ENCODE results near the gene DLX3.

The DLX3 gene

DNA sequence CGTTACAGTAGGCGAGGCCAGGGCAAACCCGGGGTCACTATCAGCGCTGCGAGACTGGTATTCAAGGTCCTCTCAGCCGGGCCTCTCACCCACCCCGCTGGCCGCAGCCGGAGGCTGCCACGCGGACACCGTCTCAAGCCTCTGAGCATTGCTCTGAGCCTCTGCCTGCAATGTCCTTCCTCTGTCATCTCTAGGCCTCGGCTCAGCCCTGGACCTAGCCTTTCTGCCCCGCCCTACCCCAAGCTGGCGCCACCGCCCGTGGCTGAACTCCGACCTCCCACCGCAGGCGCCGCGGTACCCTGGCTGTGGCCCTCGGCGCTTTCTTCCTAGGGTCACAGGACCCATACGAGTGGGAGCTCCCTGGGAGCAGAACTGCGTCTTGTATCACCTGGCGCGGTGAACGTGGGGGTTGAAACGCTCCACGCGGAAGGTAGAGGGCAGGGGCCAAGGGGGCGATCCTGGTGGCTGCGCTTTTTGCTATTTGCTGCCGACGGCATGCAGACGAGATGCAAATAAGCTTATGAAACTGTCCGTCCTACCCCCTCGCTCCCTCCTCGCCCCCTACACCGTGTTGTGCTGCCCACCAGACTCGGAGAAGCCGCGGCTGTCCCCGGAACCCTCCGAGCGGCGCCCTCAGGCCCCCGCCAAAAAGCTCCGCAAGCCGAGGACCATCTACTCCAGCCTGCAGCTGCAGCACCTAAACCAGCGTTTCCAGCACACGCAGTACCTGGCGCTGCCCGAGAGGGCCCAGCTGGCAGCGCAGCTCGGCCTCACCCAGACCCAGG is 22.3 kb downstream of the DLX3 start:
- DNase-seq (ENCODE audit: low read depth): no peak

DNA sequence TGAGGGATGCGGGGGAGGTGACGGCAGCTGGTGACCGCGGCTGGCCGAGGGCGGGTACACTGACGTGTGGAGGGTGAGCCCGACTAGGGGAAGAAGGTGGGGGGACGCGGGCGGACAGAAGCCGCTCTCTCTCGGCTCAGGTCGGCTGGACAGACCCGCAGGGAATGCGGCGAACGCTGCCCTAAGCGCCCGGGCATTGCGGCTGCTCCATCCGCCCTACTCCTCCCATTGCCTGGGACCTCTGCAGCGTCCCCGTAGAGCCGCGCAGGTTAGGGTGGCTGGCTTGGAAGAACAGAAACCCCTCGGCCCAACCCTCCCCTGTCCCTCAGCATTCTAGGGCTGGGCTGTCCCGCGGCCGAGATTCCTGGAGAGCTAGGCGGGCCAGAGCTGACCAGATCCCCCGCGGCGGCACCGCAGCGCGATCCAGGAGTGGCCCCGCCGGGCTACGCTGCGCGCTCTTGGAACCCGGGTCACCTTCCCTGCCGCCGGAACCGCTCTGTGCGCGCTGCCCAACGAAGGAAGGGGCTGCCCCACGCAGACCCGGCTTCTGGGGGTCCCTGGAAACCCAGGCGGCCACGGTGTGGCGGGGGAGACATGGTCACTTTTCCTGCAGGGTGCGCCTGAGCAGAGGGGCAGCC is 23.1 kb downstream of the DLX3 start:
- DNase-seq (ENCODE audit: low read depth): no peak

DNA sequence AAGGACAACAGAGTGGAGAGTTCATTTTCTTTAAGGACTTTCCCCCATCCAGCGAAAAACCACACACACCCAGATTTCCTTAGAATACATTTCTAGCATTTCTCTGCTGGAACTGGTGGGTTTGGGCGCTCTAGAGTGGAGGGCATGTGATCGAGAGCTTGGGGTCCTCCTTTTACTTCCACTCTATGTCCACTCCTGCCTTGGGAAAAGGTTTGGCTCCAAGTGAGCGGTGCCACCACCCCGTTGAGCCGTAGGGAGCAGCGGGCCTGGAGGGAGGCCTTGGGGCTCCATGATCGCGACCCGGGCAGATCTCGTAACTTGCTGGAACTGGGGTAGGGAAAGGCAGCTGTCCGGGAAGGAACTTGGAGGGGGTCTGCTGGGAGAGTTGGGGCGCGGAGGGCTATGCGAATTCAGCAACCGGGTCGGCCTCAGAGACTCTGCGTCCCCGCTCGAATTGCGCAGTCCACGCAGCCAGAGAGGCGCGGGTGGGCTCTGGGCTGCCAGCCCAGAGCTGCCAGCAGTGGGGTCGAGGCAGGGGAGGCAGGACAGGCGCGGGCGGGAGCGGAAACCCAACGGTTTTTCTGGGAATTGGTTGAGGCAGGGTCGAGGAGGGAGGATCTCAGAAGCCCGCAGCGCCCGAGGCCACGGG is 23.7 kb downstream of the DLX3 start:
- no peak for DNase-seq (ENCODE audit: low read depth)

DNA sequence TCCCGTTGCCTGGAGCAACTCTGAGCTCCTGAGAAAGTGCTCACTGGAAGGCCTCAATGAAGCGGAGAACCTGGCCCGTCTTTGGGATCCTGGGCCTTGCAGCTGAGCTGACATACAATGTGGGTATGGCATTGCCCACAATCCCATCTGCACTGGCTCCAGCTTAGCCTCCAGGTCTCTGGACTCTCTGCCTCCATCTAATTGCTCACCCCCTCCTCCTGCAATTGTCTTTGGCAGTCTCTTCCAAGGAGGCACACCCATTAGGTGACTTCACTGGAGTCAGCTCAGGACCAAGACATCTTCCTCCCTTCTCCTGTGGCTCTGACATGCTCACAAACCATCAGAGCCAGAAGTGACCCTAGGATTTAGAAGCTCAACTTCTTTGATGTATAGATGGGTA is 24.5 kb downstream of the DLX3 start:
- DNase-seq (ENCODE audit: low read depth): no peak

DNA sequence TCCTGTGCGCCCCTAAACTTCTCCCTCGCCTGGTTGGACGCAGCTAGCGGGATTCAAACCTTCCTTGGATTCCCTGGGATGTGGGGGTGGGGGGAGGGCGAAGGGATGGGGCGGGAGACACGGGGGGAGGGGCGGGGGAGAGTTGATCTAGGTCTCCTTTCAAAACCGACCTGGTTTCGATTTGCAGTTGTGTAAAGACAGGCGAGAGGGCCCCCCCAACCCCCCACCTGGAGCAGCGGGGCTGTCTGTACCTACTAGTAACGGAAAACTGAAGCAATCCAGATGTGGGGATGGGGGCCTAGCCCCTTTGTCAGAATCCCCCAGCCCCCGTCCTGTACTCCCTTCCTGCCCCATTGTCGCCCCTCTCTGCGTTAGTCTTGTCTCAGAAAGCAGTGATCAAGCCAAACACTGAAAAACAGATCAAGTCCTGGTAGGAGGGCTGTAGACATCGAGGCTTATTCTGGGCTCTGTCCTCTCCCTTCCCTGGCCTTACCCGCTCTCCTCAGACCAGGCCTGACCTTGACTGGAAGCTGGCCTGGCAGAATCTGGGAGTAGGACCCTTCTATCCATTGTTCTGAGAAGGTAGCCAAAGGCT is 25.1 kb downstream of the DLX3 start:
- DNase-seq (ENCODE audit: low read depth): no peak

DNA sequence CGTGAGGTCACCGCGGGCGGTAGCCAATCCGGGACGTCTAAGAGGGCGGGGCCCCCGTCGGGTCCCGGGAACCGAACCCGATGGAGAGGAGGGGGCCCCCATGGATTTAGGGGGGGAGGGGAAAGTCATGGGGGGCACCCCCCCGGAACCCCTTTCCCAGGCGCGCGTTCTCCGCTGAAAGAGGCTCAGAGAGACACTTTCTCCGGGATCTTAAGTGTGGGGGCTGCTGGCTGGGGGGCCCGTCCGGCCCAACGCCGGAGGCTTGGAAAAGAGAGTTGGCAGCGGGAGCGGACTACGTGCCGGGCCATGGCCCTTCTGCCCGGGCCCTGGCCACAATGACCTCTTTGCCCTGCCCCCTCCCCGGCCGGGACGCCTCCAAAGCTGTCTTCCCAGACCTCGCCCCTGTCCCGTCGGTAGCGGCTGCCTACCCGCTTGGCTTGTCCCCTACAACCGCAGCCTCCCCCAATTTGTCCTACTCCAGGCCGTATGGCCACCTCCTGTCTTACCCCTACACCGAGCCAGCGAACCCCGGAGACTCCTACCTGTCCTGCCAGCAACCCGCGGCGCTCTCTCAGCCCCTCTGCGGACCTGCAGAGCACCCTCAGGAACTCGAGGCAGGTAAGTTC is 25.8 kb downstream of the DLX3 start, which contains the start of gene DLX4:
Gene DLX4, plus strand, starts transcription at position 57 of the 626 bp plus-strand sequence. Its CDS starts 279 bp downstream, at position 336.
- no peak for DNase-seq (ENCODE audit: low read depth)

DNA sequence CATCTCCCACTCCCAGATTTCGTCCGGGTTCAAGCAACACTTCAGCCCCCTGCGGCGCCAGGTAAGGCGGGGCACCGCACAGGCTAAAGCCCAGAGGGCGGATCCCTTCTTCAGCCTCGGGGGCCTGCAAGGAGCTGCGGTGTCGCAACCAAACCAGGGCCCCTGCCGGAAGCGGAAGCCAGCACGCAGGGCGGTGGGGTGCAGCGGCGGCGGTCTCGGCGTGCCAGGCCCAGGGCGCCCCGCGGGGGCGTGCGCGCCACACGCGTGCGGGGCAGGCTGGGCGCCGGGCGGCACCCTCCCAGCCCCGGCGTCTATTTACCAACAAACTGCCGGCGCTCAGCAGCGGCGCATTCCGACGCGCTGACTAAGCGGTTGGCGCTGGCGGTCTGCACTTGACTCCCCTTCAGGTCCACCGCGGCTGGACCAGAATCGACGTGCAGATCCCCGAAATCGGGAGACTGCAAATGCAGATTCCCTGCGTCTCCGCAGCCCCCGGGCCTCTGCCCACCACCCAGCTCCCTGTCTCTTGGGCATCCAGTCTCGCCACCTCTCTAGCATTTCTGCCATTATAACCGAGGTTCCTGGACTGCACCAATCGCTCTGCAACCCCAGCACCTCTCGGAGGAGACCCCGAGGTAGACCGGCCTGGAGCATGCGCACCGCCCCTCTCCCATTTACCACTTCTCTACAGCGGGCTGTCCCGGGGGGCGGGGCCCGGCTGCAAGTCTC is 26.5 kb downstream of the DLX3 start:
- DNase-seq (ENCODE audit: low read depth): peak; percentile 71

DNA sequence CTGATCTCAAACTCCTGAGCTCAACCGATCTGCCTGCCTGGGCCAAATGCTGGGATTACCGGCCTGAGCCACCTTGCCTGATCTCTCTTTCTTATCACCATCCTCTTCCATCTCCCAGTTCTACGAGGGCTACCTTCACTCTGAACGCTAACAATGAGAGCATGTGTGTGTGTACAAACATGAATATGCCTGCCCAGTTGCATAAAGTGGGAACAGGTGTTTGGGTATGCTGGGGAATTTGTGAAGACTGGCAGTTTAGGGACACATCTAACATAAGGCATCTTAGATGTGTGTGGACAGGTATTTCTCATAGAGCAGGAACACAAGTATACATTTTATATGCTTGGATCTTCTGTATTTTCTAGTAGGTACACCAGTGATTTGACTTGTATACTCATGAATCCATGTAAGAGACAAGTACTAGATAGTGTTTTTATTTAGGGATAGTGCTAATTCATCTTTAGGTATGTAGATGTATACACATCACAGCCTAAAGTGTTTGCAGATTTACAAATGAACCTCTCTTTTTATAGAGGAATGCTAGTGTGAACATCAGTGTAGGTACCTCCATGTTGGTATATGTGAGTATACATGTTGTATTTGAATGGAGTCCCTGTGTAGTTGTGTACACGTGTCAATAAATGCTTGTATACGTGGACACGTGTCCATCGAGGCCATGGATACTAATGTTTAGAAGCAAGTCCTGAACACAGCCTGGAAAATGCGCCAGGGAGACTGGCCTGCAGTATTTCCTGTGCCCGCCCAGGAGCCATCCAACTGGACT is 27.2 kb downstream of the DLX3 start:
- DNase-seq (ENCODE audit: low read depth): no peak

DNA sequence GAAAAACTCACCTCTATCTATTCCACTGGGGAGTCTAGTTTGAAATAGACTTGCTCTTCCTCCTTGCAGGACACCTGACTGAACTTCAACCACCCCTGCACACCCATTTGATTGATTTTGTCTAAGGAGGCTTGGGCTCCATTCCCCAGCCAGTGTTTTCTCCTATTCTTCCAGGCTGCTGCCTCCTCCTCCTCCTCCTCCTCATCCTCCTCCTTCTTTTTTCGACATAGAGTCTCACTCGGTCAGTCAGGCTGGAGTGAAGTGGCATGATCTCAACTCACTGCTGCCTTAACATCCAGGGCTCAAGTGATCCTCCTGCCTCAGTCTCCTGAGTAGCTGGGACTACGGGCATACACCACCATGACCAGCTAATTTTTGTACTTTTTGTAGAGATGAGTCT is 27.8 kb downstream of the DLX3 start:
- DNase-seq (ENCODE audit: low read depth): no peak

DNA sequence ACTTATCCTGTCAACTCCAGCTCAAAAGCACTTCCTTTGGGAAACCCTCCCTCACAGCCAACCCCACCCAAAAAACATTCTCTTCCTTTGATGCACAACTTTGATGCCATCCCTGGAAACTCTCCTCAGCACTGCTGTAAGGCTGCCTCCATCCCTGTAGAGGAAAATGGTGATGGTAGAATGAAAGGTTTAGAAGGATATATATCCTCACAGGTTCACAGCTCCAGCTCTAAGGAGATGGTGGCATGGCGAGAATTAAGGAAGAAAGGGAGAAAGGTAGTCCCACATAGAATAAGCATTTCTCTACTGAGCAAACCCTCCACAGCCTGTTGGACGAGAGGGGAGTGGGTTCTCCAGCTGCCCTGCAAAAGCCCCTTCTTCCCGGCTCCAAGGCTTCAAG is 28.3 kb downstream of the DLX3 start:
- DNase-seq (ENCODE audit: low read depth): no peak

DNA sequence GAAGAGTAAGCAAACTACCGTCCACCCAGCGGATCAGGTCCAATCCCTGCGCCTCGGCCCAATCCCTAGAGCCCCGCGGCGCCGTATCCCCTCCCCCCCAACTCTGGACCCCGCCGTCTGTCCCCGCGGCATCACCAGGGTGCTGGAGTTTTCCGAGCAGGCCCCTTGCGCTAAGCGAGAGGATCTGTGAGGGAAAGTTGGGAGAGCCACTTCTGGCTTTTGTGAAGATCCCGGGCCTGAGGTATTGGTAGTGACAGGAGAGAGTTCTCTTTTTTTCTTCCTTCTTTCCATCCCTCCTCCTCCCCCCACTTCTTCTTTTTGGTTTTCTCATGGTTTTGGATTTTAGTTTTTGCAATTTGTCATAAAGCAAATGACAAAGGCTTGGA is 29.5 kb downstream of the DLX3 start:
- DNase-seq (ENCODE audit: low read depth): no peak

DNA sequence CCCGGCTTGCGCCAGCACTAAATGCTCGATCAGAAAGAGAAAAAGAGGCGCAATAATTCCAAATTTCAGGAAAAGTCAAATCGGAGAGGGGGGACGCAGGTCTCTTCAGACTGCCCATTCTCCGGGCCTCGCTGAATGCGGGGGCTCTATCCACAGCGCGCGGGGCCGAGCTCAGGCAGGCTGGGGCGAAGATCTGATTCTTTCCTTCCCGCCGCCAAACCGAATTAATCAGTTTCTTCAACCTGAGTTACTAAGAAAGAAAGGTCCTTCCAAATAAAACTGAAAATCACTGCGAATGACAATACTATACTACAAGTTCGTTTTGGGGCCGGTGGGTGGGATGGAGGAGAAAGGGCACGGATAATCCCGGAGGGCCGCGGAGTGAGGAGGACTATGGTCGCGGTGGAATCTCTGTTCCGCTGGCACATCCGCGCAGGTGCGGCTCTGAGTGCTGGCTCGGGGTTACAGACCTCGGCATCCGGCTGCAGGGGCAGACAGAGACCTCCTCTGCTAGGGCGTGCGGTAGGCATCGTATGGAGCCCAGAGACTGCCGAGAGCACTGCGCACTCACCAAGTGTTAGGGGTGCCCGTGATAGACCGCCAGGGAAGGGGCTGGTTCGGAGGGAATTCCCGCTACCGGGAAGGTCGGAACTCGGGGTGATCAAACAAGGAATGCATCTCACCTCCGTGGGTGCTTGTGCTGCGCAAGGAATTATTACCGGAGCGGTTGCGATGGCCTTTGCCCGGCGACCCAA is 30.1 kb downstream of the DLX3 start:
- no peak for DNase-seq (ENCODE audit: low read depth)

DNA sequence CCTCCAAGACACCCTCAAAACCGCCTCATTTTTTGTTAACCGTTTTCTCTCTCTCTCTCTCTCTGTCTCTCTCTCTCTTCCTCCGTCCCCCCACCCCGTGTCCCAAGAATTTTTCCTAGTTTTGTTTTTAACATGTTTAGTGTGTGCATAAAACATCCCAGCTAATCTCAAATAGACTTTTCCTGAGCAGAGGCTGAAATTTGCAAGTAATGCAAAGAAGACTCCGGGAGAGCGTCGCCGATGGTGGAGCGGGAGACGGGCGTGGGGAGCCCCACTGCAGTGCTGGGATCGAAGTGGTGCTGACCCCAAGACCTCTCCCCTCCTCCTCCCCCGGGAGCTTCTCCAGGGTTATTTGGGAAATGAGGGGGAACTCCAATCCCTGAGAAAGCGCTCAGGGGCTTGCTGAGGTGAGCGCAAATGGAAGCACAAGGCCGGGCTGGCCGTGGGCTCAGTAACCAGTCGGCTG is 30.7 kb downstream of the DLX3 start:
- DNase-seq (ENCODE audit: low read depth): no peak

DNA sequence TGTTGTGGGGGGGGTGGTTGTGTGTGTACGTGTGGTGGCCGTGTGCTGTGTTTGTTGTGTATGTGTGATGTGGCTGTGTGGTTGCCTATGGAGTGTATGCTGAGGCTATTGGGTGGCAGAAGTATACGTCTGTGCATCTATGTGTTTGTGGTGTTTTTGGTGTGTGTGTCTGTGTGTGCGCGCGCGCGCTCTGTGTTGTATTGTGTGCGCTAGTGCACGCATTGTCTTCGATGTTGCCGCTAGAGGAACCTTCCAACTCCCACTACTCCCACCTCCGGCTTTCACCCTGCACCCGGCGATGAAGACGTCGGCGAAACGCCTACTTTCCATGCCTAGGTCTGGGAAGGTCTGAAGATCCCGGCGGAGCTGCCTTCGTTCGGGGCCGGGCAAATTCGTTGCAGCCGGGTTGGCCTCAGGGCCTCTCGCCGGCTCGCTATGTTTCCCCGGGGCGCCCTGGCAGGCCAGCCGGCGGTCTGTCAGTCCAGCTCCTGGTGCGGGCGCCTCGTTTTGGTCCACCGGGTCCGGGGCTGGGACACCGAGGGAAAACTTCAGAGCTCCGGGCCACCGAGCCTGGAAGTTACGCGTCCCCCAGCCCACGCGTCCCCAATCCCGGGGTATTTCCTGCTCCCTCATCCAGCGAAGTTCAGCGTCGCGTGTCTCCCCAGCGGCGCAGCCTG is 31.3 kb downstream of the DLX3 start:
- no peak for DNase-seq (ENCODE audit: low read depth)

DNA sequence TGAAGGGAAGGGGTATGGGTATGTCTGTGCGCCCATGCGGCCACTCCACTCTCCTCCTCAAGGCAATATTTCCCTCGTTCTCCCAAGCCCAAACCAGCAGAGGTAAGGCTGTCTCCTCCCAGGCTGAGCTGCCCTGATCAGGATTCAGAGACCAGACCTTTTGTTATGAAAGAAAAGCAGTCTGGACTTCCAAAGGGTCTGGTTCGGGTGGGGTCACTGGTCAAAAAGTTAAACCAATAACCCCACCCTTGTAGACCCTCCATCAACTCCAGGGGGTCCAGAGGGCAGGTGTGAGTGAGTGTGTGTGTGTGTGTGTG is 31.8 kb downstream of the DLX3 start:
- no peak for DNase-seq (ENCODE audit: low read depth)

DNA sequence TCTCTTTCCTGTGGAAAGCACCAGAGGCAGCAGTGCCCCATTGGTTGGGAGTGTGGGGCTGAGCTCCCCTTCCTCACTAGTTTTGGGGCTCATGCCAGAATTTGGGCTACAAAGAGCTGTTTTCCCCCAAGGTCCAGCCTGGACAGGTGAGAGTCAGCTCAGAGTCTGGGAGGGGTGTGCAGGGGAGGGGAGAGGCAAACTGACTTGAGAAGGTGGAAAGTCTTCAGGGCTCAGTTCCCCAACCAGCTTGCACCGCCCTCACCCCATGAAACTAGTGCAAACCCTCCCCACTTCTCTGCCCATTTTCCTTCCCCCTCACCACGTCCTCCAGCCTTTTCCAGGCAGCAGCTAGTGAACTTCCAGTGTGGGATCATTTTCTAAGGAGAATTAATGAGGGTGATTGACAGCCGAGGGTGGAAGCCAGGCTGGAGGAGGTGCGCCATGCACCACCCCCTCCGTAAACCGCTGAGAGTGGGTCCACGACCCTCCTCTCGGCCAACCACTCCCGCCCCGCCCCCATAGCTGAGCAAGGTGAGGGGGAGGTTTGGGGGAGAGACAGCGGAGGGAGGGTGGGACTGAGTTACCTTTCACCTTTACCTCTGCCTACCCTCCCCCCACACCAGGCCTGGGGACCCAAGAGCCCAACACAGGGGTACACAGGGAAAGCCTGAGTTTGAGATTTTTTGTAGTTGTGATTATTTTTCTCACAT is 32.3 kb downstream of the DLX3 start:
- DNase-seq (ENCODE audit: low read depth): no peak

DNA sequence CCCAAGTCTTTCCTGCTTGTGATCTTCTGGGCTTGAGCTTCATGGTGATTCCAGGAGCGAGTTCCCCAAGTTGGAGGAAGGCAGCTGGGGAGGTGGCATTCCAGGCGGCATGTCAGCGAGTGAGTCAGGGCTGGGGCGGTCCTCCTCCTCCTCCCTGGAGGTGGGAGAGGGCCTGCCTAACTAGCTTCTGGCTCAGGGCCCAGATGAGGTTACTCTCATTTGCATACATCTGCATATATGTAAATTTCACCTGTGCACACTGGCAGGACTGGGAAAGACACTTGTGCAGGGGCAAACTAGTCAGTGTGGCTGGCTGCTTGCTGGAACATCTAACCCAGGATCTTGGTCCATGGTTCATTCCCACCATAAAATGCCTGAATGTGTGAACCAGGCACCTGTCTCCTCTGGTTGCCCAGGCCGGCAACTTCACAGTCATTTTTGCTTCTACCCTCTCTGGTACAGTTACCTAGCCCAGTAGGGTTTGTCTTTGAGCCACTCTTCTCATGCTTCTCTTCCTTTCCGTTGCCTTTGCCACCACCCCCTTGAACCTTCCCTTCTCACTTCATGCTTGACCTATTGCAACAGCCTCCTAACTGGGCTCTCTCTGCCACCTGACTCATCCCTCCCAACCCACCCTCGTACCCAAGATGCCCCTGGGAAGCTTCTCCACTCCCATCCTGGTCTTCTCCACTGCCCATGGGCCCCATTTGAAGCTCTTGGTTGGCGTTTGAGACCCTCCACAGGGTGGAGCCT is 35.7 kb downstream of the DLX3 start:
- DNase-seq (ENCODE audit: low read depth): peak; percentile 59

DNA sequence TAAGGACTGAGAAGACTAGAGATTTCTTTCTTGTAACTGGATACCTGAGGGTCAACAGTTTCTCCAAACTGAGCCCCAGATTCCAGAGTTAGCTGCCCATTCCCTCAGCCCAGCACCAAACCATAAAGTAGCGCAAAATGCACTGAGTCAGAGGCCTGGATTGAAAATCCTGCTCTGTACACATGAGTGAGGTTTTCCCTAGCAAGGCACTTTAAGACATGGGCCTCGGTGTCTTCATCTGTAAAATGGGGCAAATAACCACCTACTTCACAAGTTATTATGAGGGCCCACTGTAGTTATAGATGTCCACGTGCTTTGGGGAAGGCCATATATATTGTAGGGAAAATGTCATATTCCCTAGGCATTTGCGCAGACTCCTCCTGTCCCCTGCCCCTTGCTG is 36.3 kb downstream of the DLX3 start:
- no peak for DNase-seq (ENCODE audit: low read depth)
